ENCODE data around the gene CGRRF1.
A peak's percentile ranks its signal among the peaks of the same experiment; 100 is the strongest.

GRCh38 chr14:54549862-54550261, 40.2 kb downstream of the CGRRF1 start:
- TF ChIP-seq USF2 (IDR thresholded peaks at IDR 0.05; ENCODE audit: borderline replicate concordance, low read depth, low read length) (no peak), NFIC (IDR thresholded peaks at IDR 0.05; ENCODE audit: borderline replicate concordance) (no peak), CTCF (IDR thresholded peaks at IDR 0.05) (no peak), POLR2AphosphoS5 (IDR thresholded peaks at IDR 0.05; ENCODE audit: low read depth, low read length) (no peak), ZBTB33 (IDR thresholded peaks at IDR 0.05; ENCODE audit: borderline replicate concordance, low read depth) (no peak), TCF12 (IDR thresholded peaks at IDR 0.05) (no peak), USF1 (IDR thresholded peaks at IDR 0.05; ENCODE audit: borderline replicate concordance, low read depth) (no peak), EP300 (IDR thresholded peaks at IDR 0.05; ENCODE audit: borderline replicate concordance in 1 of 2, low read depth in 1 of 2, low read length in 1 of 2) (no peak), EZH2phosphoT487 (IDR thresholded peaks at IDR 0.05; ENCODE audit: borderline replicate concordance, low read depth) (no peak), JUND (IDR thresholded peaks at IDR 0.05) (no peak), REST (IDR thresholded peaks at IDR 0.05; ENCODE audit: low read depth, low read length) (peak; percentile 92), FOSL2 (IDR thresholded peaks at IDR 0.05; ENCODE audit: borderline replicate concordance, low read depth) (no peak)
